Activated effector memory CD4-positive, alpha-beta T cell treated with anti-CD3 and anti-CD28 coated beads, Interleukin-2, amount 50 U/mL, for 16 hours (primary cell): ENCODE results near the gene GALK2.

Experiments used
- DNase-seq: peaks from one replicate; pipeline ENCODE4 v3.0.0-alpha.2; 2020

GALK2 gene

GRCh38 chr15:49366496-49366895 lies 196.4 kb downstream of the GALK2 start:
- DNase-seq: no peak

GRCh38 chr15:49370782-49371181 lies 200.7 kb downstream of the GALK2 start:
- DNase-seq: no peak

- no peak for DNase-seq
Measured at GRCh38 chr15:49372366-49372765, 202.3 kb downstream of the GALK2 start.

GRCh38 chr15:49379996-49380395 lies 209.9 kb downstream of the GALK2 start:
- DNase-seq: no peak

- DNase-seq: no peak
Measured at GRCh38 chr15:49380912-49381311, 210.9 kb downstream of the GALK2 start.
